Activated B cell treated with CpG ODN at 0.5 μM for 24 hours (primary cell): ENCODE data around the gene DPF1. TPM values are rescaled to one million over a fixed set of nuclear protein-coding genes. Genes with fewer than 3 reads are reported as not detected.
A peak's percentile ranks its signal among the peaks of the same experiment; 100 is the strongest.

Source experiments
- ATAC-seq: fragments of 200-7000 bp; cut with Tn5 transposase; one replicate; pipeline ENCODE4 v1.10.0; 2021; ENCODE audit warnings: low read depth, mild to moderate bottlenecking, moderate library complexity
- CTCF ChIA-PET: fragments of 350-600 bp; sonication (Branson Sonifier 250); formaldehyde crosslinking; loops from one replicate; lab custom pipeline; 2021; ENCODE audit warnings: antibody characterized with exemption; lab: Charles Lee
- POLR2A ChIA-PET: fragments of 350-600 bp; sonication (Branson Sonifier 250); formaldehyde crosslinking; loops from one replicate; lab custom pipeline; 2021; ENCODE audit warnings: antibody characterized with exemption; lab: Charles Lee
- DNase-seq: peaks from one replicate; pipeline ENCODE4 v3.0.0; 2022
- H3K27ac Mint-ChIP-seq: one replicate; pipeline ENCODE4 v1.8.0; 2020; ENCODE audit warnings: mixed read lengths
- H3K27me3 Mint-ChIP-seq: one replicate; pipeline ENCODE4 v1.8.0; 2021; ENCODE audit warnings: mixed read lengths
- H3K36me3 Mint-ChIP-seq: one replicate; pipeline ENCODE4 v1.8.0; 2021; ENCODE audit warnings: low read depth, mixed read lengths
- H3K4me1 Mint-ChIP-seq: one replicate; pipeline ENCODE4 v1.8.0; 2021; ENCODE audit warnings: mixed read lengths
- H3K4me3 Mint-ChIP-seq: one replicate; pipeline ENCODE4 v1.8.0; 2020; ENCODE audit warnings: mild to moderate bottlenecking, mixed read lengths
- H3K9me3 Mint-ChIP-seq: one replicate; pipeline ENCODE4 v1.8.0; 2020; ENCODE audit warnings: mixed read lengths
- intact Hi-C: fragments of 100-400 bp; cut with micrococcal nuclease; formaldehyde crosslinking; loops from one replicate; pipeline ENCODE4 v1.15.1; 2024
- total RNA-seq: library from RNA; stranded (reverse); gene quantifications from 2 replicates; pipeline ENCODE4 v1.2.3, GENCODE V29; 2022
- TF ChIP-seq, protein P1 (sequence below): fragments of 200-600 bp; IDR thresholded peaks from one replicate; pipeline ENCODE4 v1.8.0; 2022; ENCODE audit warnings: antibody characterized with exemption, mild to moderate bottlenecking

The DPF1 gene
- total RNA-seq, 1 donor from 2014 or later = not detected

DNA sequence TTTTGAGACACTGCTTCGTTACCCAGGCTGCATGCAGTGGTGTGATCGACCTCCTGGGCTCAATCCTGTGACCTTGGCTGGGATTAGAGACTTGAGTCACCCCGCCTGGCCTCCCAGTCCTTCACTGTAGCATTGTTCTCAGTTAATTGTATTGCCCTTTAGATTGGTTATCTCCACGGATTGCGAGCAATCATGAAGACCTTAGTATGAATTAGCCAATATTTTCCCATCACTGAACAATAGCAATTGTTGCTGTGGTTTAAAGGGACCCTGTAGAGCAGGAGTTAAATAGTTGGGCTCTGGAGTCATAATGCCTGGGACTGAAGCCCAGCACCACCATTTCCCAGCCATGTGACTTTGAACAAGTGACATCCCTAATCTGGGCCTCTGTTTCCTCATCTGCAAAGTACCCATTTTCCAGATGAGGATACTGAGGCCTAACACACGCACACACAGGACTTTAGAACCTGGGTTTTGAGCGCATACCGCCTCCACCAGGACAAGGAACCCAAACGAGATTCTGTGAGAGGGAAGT lies 23.8 kb upstream of the DPF1 start:
- TF ChIP-seq, protein P1, sequence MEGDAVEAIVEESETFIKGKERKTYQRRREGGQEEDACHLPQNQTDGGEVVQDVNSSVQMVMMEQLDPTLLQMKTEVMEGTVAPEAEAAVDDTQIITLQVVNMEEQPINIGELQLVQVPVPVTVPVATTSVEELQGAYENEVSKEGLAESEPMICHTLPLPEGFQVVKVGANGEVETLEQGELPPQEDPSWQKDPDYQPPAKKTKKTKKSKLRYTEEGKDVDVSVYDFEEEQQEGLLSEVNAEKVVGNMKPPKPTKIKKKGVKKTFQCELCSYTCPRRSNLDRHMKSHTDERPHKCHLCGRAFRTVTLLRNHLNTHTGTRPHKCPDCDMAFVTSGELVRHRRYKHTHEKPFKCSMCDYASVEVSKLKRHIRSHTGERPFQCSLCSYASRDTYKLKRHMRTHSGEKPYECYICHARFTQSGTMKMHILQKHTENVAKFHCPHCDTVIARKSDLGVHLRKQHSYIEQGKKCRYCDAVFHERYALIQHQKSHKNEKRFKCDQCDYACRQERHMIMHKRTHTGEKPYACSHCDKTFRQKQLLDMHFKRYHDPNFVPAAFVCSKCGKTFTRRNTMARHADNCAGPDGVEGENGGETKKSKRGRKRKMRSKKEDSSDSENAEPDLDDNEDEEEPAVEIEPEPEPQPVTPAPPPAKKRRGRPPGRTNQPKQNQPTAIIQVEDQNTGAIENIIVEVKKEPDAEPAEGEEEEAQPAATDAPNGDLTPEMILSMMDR = no peak
- ChIA-PET POLR2A (no interaction called here), CTCF (interaction anchor here (0.6 to 2.2 kb wide), 2 partner anchors 9 to 88 kb away, joined by 3 to 6 read pairs; partner anchors contain the start of gene CATSPERG)
- no peaks in the 10 kb centered on the region for H3K36me3 Mint-ChIP-seq
- intact Hi-C loops = no loop called here
- ATAC-seq (no peak), DNase-seq (no peak)
- peaks cover 45% of the 10 kb centered on the region for H3K4me1 Mint-ChIP-seq
- H3K27me3 Mint-ChIP-seq = no peaks in the 10 kb centered on the region
- H3K9me3 Mint-ChIP-seq = no peaks in the 10 kb centered on the region
- no peak overlapping the region for H3K27ac Mint-ChIP-seq
- H3K4me3 Mint-ChIP-seq = no peak overlapping the region

- no peak for ATAC-seq
- H3K27me3 Mint-ChIP-seq = no peaks in the 10 kb centered on the region
- POLR2A ChIA-PET = interaction anchor here (4.2 kb wide), 1 partner anchor 8 kb away, joined by 21 read pairs; the partner anchor contains the start of gene PPP1R14A
These were observed 23.1 kb upstream of the DPF1 start for GRCh38 chr19:38247126-38247525.

GRCh38 chr19:38245826-38246498 lies 21.9 kb upstream of the DPF1 start:
- Mint-ChIP-seq H3K27me3 (no peaks in the 10 kb centered on the region), H3K9me3 (no peaks in the 10 kb centered on the region), H3K36me3 (no peaks in the 10 kb centered on the region), H3K4me3 (no peak overlapping the region), H3K4me1 (peaks cover 29% of the 10 kb centered on the region), H3K27ac (peak overlapping the region; percentile 56)
- TF ChIP-seq, protein P1 = no peak
- ChIA-PET CTCF (interaction anchor here (1.2 to 2.2 kb wide), 5 partner anchors 9 to 128 kb away, joined by 3 to 7 read pairs (median 6); partner anchors contain the start of genes CATSPERG and PSMD8), POLR2A (interaction anchor here (1.3 to 4.2 kb wide), 2 partner anchors 10 to 19 kb away, joined by 11 to 21 read pairs; partner anchors contain the start of genes PPP1R14A and SPINT2)
- intact Hi-C loops = no loop called here
- no peak for ATAC-seq
- DNase-seq = no peak

More at GRCh38 chr19:38247126-38247525, 23.1 kb upstream of the DPF1 start:
- H3K36me3 Mint-ChIP-seq = no peaks in the 10 kb centered on the region
- TF ChIP-seq, protein P1 = no peak
- peaks cover 40% of the 10 kb centered on the region for H3K4me1 Mint-ChIP-seq
- DNase-seq = no peak
- no peak overlapping the region for H3K27ac Mint-ChIP-seq
- intact Hi-C loops = no loop called here
- no peaks in the 10 kb centered on the region for H3K9me3 Mint-ChIP-seq
- H3K4me3 Mint-ChIP-seq = no peak overlapping the region
- CTCF ChIA-PET = interaction anchor here (0.9 to 2.2 kb wide), 4 partner anchors 8 to 88 kb away, joined by 3 to 6 read pairs (median 5); partner anchors contain the start of genes CATSPERG and PPP1R14A

DNA sequence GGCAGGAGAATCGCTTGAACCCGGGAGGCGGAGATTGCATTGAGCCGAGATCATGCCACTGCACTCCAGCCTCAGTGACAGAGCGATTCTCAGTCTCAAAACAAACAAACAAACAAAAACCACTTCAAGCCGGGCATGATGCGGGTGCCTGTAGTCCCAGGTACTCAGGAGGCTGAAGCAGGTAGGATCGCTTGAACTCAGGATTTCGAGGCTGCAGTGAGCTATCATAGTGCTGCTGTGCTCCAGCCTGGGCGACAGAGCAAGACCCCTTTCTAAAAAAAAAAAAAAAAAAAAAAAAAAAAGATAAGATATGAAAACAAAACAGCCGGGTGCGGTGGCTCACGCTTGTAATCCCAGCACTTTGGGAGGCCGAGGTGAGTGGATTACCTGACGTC lies 19.3 kb upstream of the DPF1 start:
- Mint-ChIP-seq H3K4me3 (peak overlapping the region; percentile 86), H3K36me3 (no peaks in the 10 kb centered on the region), H3K9me3 (no peaks in the 10 kb centered on the region), H3K27me3 (no peaks in the 10 kb centered on the region), H3K27ac (peak overlapping the region; percentile 92), H3K4me1 (peaks cover 21% of the 10 kb centered on the region)
- ChIA-PET POLR2A (interaction anchor here (0.7 to 4.2 kb wide), 12 partner anchors 9 to 1158 kb away, joined by 3 to 24 read pairs (median 4); partner anchors contain the start of genes CATSPERG, PPP1R14A, PSMD8 and SPINT2), CTCF (interaction anchor here (0.6 to 2.8 kb wide), 9 partner anchors 9 to 93 kb away, joined by 3 to 26 read pairs (median 5); partner anchors contain the start of genes CATSPERG and PPP1R14A)
- intact Hi-C loops = loop anchor here (1.0 kb wide), 4 partner anchors 13 to 345 kb away; partner anchors contain the start of genes CATSPERG, PPP1R14A and PSMD8
- TF ChIP-seq, protein P1 = no peak
- DNase-seq = no peak
- no peak for ATAC-seq
